Uterus (tissue), 2 donors: ENCODE results near the gene HYPK.

Source experiments
- CTCF ChIP-seq, 4 experiments: fragments of 200-600 bp in 2 of 4; fragments of 450-650 bp in 2 of 4; sonication (generic) in 2 of 4; IDR thresholded peaks; one replicate each; pipeline ENCODE4 v1.5.1; 2016 to 2019; ENCODE audit warnings: antibody characterized with exemption in 4 of 4, mild to moderate bottlenecking in 2 of 4, moderate library complexity in 1 of 4
- POLR2A ChIP-seq, 2 donors: fragments of 450-650 bp; IDR thresholded peaks; one replicate each; pipeline ENCODE4 v1.6.1; 2016; ENCODE audit warnings: antibody characterized with exemption in 2 of 2, mild to moderate bottlenecking in 1 of 2, moderate library complexity in 1 of 2

DNA sequence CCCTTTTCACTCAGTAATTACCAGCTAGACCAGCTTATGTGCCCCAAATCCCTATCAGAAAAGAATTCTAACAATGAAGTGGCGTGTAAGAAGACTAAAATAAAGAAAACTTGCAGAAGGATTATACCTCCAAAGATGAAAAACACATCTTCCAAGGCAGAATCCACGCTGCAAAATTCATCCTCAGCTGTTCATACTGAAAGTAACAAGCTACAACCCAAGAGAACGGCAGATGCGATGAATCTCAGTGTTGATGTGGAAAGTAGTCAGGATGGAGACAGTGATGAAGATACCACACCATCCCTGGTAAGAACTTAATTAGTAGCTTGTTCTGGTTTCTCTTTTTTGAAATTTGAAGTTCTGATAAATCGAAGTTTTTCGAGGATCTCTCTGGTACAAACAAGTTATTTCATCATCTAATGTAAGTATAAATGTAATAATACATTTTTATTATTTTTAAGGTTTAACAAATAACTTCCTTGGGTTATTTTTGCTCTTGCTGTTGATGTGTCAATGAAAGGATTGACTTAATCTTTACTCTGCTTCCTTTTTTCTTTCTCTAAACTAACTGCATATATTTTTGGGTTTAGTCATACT, 27.8 kb downstream of the HYPK start:
- no peak for TF ChIP-seq CTCF (IDR thresholded peaks at IDR 0.05)
- TF ChIP-seq POLR2A (IDR thresholded peaks at IDR 0.05): no peak
